Cardiac muscle cell (in vitro differentiated cells and primary cell): ENCODE results near the gene PCDH9. TPM values are rescaled to one million over a fixed set of nuclear protein-coding genes. Genes with fewer than 3 reads are reported as not detected.
A peak's percentile ranks its signal among the peaks of the same experiment; 100 is the strongest.

Experiments used
- DNase-seq, 2 donors: peaks; one replicate each; pipeline versions ENCODE4 v3.0.0 to v3.0.0-alpha.2; 2010 to 2017; ENCODE audit warnings: low read depth in 1 of 2, low spot score in 1 of 2
- H3K27ac ChIP-seq: fragments of 200-600 bp; sonication (generic); 2 replicates; pipeline ENCODE4 v1.5.1; 2016
- H3K27me3 ChIP-seq: fragments of 200-600 bp; sonication (generic); 2 replicates; pipeline ENCODE4 v1.6.0; 2016; ENCODE audit warnings: control low read depth
- H3K36me3 ChIP-seq: fragments of 200-600 bp; sonication (generic); 2 replicates; pipeline ENCODE4 v1.5.1; 2016; ENCODE audit warnings: control low read depth
- H3K4me1 ChIP-seq: fragments of 200-600 bp; sonication (generic); 2 replicates; pipeline ENCODE4 v1.8.1; 2017; ENCODE audit warnings: low read depth, mild to moderate bottlenecking, mixed run types
- H3K4me3 ChIP-seq: fragments of 200-600 bp; sonication (generic); 2 replicates; pipeline ENCODE4 v1.5.1; 2016; ENCODE audit warnings: mild to moderate bottlenecking
- H3K9me3 ChIP-seq: fragments of 200-600 bp; sonication (generic); 2 replicates; pipeline ENCODE4 v1.5.1; 2017; ENCODE audit warnings: low read depth, mild to moderate bottlenecking, control low read depth
- polyA plus RNA-seq: library from polyadenylated mRNA; unstranded; fragments of >200 nt; fragmentation: Nextera tagmentation; extraction: Ambion mirVana; gene quantifications from 2 replicates; pipeline ENCODE4 v1.2.1, GENCODE V29; 2016
- total RNA-seq: library from RNA; depleted of rRNA; stranded (reverse); fragments of >200 nt; gene quantifications from 2 replicates; pipeline ENCODE4 v1.2.3, GENCODE V29; 2016
- TF ChIP-seq, protein P1 (sequence below): IDR thresholded peaks from 2 replicates; pipeline ENCODE4 v1.5.1; 2012; ENCODE audit warnings: low read depth, mild to moderate bottlenecking, low read length

Gene PCDH9
- total and polyA plus RNA-seq, 2 experiments from 2014 or later: 1.6 to 2.3 TPM

DNA sequence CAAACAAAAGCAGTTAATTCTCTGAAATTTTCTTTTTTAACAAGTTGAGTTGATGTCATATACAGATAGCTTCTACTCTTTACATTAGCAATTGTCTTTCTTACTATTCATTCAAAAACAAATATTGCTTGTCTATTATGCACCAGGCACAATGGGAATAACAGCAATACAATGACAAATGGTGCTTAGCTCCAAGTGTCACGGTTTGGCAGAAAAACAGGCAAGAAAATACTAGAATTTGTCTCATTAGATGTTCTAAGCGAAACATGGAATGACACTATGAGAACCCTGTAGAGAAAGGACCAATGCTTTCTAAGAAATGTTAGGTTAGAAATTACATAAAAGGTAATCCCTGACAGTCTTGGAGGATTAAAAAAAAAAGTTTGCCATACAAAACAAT lies 187.6 kb downstream of the PCDH9 start:
- Histone ChIP-seq H3K4me3 (no peak overlapping the region), H3K36me3 (no peaks in the 10 kb centered on the region), H3K9me3 (no peaks in the 10 kb centered on the region), H3K27me3 (no peaks in the 10 kb centered on the region), H3K27ac (no peak overlapping the region), H3K4me1 (no peaks in the 10 kb centered on the region)
- DNase-seq: no peak
- TF ChIP-seq, protein P1, sequence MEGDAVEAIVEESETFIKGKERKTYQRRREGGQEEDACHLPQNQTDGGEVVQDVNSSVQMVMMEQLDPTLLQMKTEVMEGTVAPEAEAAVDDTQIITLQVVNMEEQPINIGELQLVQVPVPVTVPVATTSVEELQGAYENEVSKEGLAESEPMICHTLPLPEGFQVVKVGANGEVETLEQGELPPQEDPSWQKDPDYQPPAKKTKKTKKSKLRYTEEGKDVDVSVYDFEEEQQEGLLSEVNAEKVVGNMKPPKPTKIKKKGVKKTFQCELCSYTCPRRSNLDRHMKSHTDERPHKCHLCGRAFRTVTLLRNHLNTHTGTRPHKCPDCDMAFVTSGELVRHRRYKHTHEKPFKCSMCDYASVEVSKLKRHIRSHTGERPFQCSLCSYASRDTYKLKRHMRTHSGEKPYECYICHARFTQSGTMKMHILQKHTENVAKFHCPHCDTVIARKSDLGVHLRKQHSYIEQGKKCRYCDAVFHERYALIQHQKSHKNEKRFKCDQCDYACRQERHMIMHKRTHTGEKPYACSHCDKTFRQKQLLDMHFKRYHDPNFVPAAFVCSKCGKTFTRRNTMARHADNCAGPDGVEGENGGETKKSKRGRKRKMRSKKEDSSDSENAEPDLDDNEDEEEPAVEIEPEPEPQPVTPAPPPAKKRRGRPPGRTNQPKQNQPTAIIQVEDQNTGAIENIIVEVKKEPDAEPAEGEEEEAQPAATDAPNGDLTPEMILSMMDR: no peak

DNA sequence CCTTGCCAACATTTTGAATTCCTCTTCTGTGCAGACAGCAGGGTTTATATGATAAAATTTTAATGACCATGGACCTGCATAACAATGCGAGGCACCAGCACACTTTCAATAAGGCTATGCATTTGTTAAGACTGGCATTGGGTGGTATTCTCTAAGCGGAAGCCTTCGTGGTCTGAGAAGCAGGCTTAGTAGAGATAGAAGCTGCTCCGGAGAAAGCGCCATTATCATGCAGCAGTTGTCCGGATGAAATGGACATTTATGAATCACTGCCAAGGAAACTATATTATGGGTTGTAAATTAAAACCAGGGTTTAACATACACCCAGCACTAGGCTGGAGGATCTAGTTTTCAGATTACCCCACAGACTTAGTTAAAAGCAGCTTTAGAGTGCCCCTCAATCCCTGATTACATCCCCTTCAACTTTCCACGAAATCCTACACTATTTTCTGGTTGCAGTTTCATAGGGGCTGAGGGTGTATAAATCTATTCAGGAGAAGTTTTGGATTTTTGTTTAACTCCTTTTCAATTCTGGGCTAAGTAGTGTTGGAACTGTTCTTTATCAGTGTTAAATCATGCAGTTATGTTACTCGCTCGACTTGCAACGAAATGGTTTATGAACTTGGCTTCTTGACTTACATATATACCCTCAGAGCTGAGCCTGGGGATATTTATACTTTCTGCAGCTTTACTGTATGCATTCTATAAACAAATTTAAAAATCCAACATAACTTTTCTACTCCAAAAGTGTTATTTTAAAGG lies 193.3 kb downstream of the PCDH9 start:
- Histone ChIP-seq H3K27ac (no peak overlapping the region), H3K4me3 (no peak overlapping the region), H3K27me3 (no peaks in the 10 kb centered on the region)

DNA sequence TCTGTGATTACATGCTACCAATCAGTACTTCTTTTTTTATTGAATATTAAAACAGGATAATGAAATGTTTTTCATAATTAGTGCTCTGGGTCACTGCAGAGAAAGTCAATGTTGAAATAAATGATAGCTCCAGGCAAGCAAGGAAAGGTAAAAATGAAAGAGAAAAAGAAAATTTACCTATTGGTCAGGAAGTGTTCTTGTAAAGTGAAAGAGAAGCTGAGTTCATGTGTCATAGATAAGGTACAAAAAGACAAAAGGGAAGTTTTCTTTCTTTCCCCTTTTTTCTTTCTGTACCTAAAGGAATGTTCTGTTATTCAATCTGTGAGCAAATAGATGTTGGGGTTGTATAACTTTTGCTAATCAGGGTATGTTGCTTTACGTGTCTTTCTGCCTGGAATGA lies 197.0 kb downstream of the PCDH9 start:
- no peaks in the 10 kb centered on the region for H3K4me1 ChIP-seq
- no peaks in the 10 kb centered on the region for H3K36me3 ChIP-seq
- H3K27ac ChIP-seq: no peak overlapping the region
- TF ChIP-seq, protein P1: no peak
- no peaks in the 10 kb centered on the region for H3K9me3 ChIP-seq
- no peaks in the 10 kb centered on the region for H3K27me3 ChIP-seq
- no peak for DNase-seq
- no peak overlapping the region for H3K4me3 ChIP-seq

More for the DNA sequence above, 193.3 kb downstream of the PCDH9 start:
- DNase-seq: no peak
- TF ChIP-seq, protein P1: no peak
- H3K9me3 ChIP-seq: no peaks in the 10 kb centered on the region
- no peaks in the 10 kb centered on the region for H3K36me3 ChIP-seq
- H3K4me1 ChIP-seq: no peaks in the 10 kb centered on the region

DNA sequence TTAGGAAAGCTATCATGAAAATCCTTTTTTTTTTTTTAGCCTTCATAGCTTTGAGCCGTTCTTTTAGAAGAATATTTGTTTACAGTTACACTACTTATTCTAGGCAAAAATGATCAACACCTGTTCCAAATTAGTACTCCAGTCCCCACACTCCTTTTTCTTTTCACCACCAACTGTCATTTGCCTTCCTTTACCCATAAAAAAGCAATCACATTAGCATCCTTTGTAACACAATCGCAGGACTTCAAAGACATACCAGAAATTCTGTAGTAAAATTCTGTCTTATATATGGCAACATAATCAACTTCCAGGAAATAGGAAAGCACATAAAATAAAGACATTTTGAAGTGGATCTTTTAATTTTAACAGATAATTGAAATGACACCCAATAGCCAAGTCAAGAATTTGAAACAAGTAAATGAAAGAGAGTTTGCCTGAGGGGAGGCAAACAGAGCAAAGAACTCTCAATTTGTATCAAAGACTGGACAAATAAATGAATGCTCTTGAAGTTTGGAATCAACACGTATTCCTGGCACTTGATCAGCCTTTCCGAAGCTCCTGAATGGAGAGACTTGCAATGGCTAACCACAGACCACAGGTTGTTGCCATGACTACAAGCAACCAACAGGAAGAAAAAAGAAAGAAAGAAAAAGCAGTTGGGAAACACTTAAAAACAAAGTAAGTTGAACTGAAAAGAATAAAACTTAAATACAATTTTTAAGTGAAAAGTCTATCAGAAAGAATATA lies 206.8 kb downstream of the PCDH9 start:
- H3K4me3 ChIP-seq: no peak overlapping the region
- no peaks in the 10 kb centered on the region for H3K9me3 ChIP-seq
- no peaks in the 10 kb centered on the region for H3K36me3 ChIP-seq
- H3K4me1 ChIP-seq: no peaks in the 10 kb centered on the region
- DNase-seq: peak in 1 of 2 donors; percentile 96
- TF ChIP-seq, protein P1: no peak
- H3K27ac ChIP-seq: no peak overlapping the region
- H3K27me3 ChIP-seq: no peaks in the 10 kb centered on the region

DNA sequence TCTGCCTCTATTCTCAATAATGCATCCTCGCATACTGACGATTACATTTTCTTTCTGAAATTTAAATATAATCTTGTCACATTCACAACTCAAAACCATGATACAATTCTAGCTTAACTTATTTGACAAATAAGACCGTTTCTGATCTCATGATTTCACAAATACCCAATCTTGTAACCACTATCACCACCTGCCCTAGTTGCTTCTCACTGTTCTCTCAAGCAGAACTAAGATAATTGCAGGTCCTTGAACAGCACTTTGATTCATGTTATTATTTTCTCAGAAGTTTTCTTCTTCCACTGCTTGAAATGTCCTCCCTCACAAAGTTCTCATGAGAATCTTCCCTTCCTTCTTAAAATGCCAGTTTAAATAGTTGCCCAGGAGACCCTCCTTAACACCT lies 211.4 kb downstream of the PCDH9 start:
- TF ChIP-seq, protein P1: no peak
- H3K36me3 ChIP-seq: no peaks in the 10 kb centered on the region
- no peaks in the 10 kb centered on the region for H3K4me1 ChIP-seq
- no peak overlapping the region for H3K27ac ChIP-seq
- no peak for DNase-seq
- H3K27me3 ChIP-seq: no peaks in the 10 kb centered on the region
- H3K4me3 ChIP-seq: no peak overlapping the region
- H3K9me3 ChIP-seq: no peaks in the 10 kb centered on the region
